HepG2 (cell line): ENCODE results near the gene ESYT1. TPM values are rescaled to one million over a fixed set of nuclear protein-coding genes. Genes with fewer than 3 reads are reported as not detected.

Source experiments
- ATAC-seq: fragments of 200-7000 bp; cut with Tn5 transposase; 3 replicates; pipeline ENCODE4 v1.9.1; 2020; ENCODE audit warnings: mild to moderate bottlenecking, moderate library complexity
- BruUV-seq: library from RNA; stranded (reverse); fragments of 400-500 nt; replicated peaks from 2 replicates; lab custom pipeline; 2021; lab: Mats Ljungman, UMichigan
- CTCF ChIA-PET: fragments of 300-600 bp; formaldehyde crosslinking; extraction: SDS; loops from one replicate; lab custom pipeline; 2021; ENCODE audit warnings: low total read pairs, inconsistent platforms, low intra/inter-chr PET ratio; lab: Yijun Ruan, JAX
- POLR2A ChIA-PET: fragments of 350-600 bp; sonication (Branson Sonifier 250); formaldehyde crosslinking; loops from one replicate; lab custom pipeline; 2020; ENCODE audit warnings: antibody characterized with exemption, inconsistent platforms; lab: Yijun Ruan, JAX
- DNase-seq: peaks from one replicate; pipeline ENCODE4 v3.0.0-alpha.2; 2015; ENCODE audit warnings: low spot score
- FAIRE-seq: peaks from 3 replicates; lab custom pipeline; 2011; peaks lifted over from hg19 to GRCh38; lab: Jason Lieb, UNC
- H2AFZ ChIP-seq: one replicate; pipeline ENCODE4 v1.6.1; 2011; ENCODE audit warnings: low read length, inconsistent platforms
- H3K27ac ChIP-seq: fragments of 300-600 bp; 3 replicates; pipeline ENCODE4 v1.8.0; 2011; ENCODE audit warnings: mixed run types, mild to moderate bottlenecking, mixed read lengths, low read length, inconsistent platforms; ENCODE audit not compliant: insufficient read depth; ENCODE audit errors: extremely low read length
- H3K27me3 ChIP-seq, 2 experiments: fragments of 200-600 bp in 1 of 2; 2 replicates in 1 of 2; 3 replicates in 1 of 2; pipeline versions ENCODE4 v1.6.0 to v1.8.0; 2011; ENCODE audit warnings: low read length in 2 of 2, mild to moderate bottlenecking in 2 of 2, moderate library complexity in 2 of 2, inconsistent platforms in 1 of 2; ENCODE audit not compliant: insufficient read depth in 2 of 2, control insufficient read depth in 1 of 2
- H3K36me3 ChIP-seq, 2 experiments: fragments of 200-600 bp in 1 of 2; replicated peaks in 1 of 2; 2 replicates in 1 of 2; 3 replicates in 1 of 2; pipeline versions ENCODE4 v1.5.1 to v1.8.0; 2011; ENCODE audit warnings: low read length in 2 of 2, inconsistent platforms in 1 of 2; ENCODE audit not compliant: insufficient read depth in 2 of 2, control insufficient read depth in 1 of 2
- H3K4me1 ChIP-seq: 2 replicates; pipeline ENCODE4 v1.5.1; 2012; ENCODE audit warnings: low read length, inconsistent platforms; ENCODE audit not compliant: insufficient read depth
- H3K4me2 ChIP-seq: 2 replicates; pipeline ENCODE4 v1.6.0; 2011; ENCODE audit warnings: low read depth, low read length, inconsistent platforms
- H3K4me3 ChIP-seq, 3 experiments: fragments of 200-600 bp in 1 of 3; sonication (generic), shearing (Covaris generic) in 1 of 3; replicated peaks in 1 of 3; 2 replicates each; pipeline ENCODE4 v1.5.1; 2011 to 2016; ENCODE audit warnings: low read length in 3 of 3, inconsistent platforms in 2 of 3, low read depth in 2 of 3, mild to moderate bottlenecking in 2 of 3, control low read depth in 1 of 3, mixed read lengths in 1 of 3; ENCODE audit not compliant: insufficient read depth in 1 of 3
- H3K79me2 ChIP-seq: one replicate; pipeline ENCODE4 v1.6.1; 2011; ENCODE audit warnings: low read length, inconsistent platforms; ENCODE audit not compliant: insufficient read depth
- H3K9ac ChIP-seq: 2 replicates; pipeline ENCODE4 v1.6.0; 2011; ENCODE audit warnings: mild to moderate bottlenecking, low read depth, low read length, inconsistent platforms; ENCODE audit not compliant: insufficient read depth
- H3K9me3 ChIP-seq: 2 replicates; pipeline ENCODE4 v1.5.1; 2012; ENCODE audit warnings: mild to moderate bottlenecking, low read length
- H4K20me1 ChIP-seq: 2 replicates; pipeline ENCODE4 v1.6.0; 2011; ENCODE audit warnings: inconsistent platforms, mild to moderate bottlenecking, low read length, moderate library complexity; ENCODE audit not compliant: insufficient read depth
- AKAP8 ChIP-seq: sonication (generic); formaldehyde crosslinking; IDR thresholded peaks from 2 replicates; pipeline ENCODE4 v1.5.1; 2020; ENCODE audit warnings: mild to moderate bottlenecking, missing genetic modification reagents
- DBP ChIP-seq: sonication (generic); formaldehyde crosslinking; IDR thresholded peaks from 2 replicates; pipeline ENCODE4 v1.4.0; 2020; ENCODE audit warnings: missing genetic modification reagents; ENCODE audit errors: not compliant biosample characterization
- DZIP1 ChIP-seq: sonication (generic); formaldehyde crosslinking; IDR thresholded peaks from 2 replicates; pipeline ENCODE4 v1.5.0; 2020; ENCODE audit warnings: mild to moderate bottlenecking, missing genetic modification reagents
- HNF4A ChIP-seq: sonication (generic); formaldehyde crosslinking; IDR thresholded peaks from 2 replicates; pipeline ENCODE4 v1.4.0; 2020; ENCODE audit warnings: missing genetic modification reagents
- RBFOX2 ChIP-seq: fragments of 200-400 bp; formaldehyde crosslinking; IDR thresholded peaks from 2 replicates; pipeline ENCODE4 v1.6.1; 2017; ENCODE audit warnings: low read depth, mild to moderate bottlenecking, low read length
- RBM22 ChIP-seq: fragments of 200-400 bp; formaldehyde crosslinking; optimal IDR thresholded peaks from 2 replicates; pipeline ENCODE3; 2017; ENCODE audit warnings: mild to moderate bottlenecking, low read length, moderate library complexity
- SRY ChIP-seq: sonication (generic); formaldehyde crosslinking; IDR thresholded peaks from 2 replicates; pipeline ENCODE4 v1.8.0; 2022; ENCODE audit warnings: mild to moderate bottlenecking, missing genetic modification reagents
- SSRP1 ChIP-seq: IDR thresholded peaks from 2 replicates; pipeline ENCODE4 v1.6.1; 2016; ENCODE audit warnings: control low read depth
- ZNF274 ChIP-seq: sonication (generic); formaldehyde crosslinking; IDR thresholded peaks from 2 replicates; pipeline ENCODE4 v1.5.1; 2020; ENCODE audit warnings: mild to moderate bottlenecking, missing genetic modification reagents
- ZNF772 ChIP-seq: sonication (generic); formaldehyde crosslinking; IDR thresholded peaks from 2 replicates; pipeline ENCODE4 v1.5.0; 2020; ENCODE audit warnings: mild to moderate bottlenecking, missing genetic modification reagents
- WGBS: methylation state at CpG from one replicate; pipeline ENCODE4 v1.1.6; 2017; ENCODE audit warnings: low lambda C conversion rate; 5-methylcytosine and 5-hydroxymethylcytosine counted together
- in situ Hi-C: cut with HindIII; loops from 2 replicates; pipeline ENCODE4 v1.10.0; 2017; ENCODE audit warnings: low pct_unique_long_range_greater_than_20kb; ENCODE audit not compliant: extremely low pct_ligation_motif_present
- intact Hi-C: fragments of 100-400 bp; cut with micrococcal nuclease; formaldehyde crosslinking; loops from one replicate; pipeline ENCODE4 v1.10.0; 2022; ENCODE audit not compliant: unreplicated experiment
- polyA plus RNA-seq, 8 experiments: library from polyadenylated mRNA; depleted of rRNA in 3 of 8; stranded (reverse) in 7 of 8; unstranded in 1 of 8; fragments of >200 nt; fragmentation: Illumina TruSeq in 4 of 8; extraction: Trizol in 4 of 8; gene quantifications; 2 replicates each; pipeline versions ENCODE4 v1.2.1 to v1.2.3, GENCODE V29; 2011 to 2016; ENCODE audit warnings: low read depth in 4 of 8, missing spikeins in 1 of 8, mixed read lengths in 1 of 8; ENCODE audit not compliant: insufficient read depth in 1 of 8
- total RNA-seq, 5 experiments: library from RNA; depleted of rRNA; stranded (reverse); fragments of >200 nt; fragmentation: Illumina TruSeq; extraction: Trizol; gene quantifications; 2 replicates each; pipeline ENCODE4 v1.2.3, GENCODE V29; 2016; ENCODE audit warnings: low read depth in 1 of 5

Gene ESYT1
- total and polyA plus RNA-seq, 2 of the 13 experiments (the other 11 are each of a cell fraction or from before 2014, with no cell fraction given): 66.9 to 71.0 TPM

GRCh38 chr12:56098592-56098991 is 29.5 kb upstream of the ESYT1 start:
- ATAC-seq: no peak
- WGBS: 100% methylated on average over 3 of the region's 3 CpGs
- BruUV-seq: no TSS peak
- H3K4me2 ChIP-seq: no peak overlapping the region
- in situ Hi-C loops: no loop called here
- H3K4me1 ChIP-seq: peaks cover 8% of the 10 kb centered on the region
- no peak for DNase-seq
- no peaks in the 10 kb centered on the region for H3K79me2 ChIP-seq
- no peaks in the 10 kb centered on the region for H3K27me3 ChIP-seq
- intact Hi-C loops: no loop called here
- TF ChIP-seq RBFOX2 (peak; percentile 38; the same call in 1 of the 2 replicates), SSRP1 (CRISPR knock-in tag) (0 out of 2 replicates have a peak, but pooled peaks have one; percentile 52), RBM22 (peak; percentile 34), DZIP1 (CRISPR knock-in tag) (no peak)
- TF ChIP-seq, all 625 proteins: peak for 3
- H3K36me3 ChIP-seq: peaks cover 46 to 83% of the 10 kb centered on the region in 2 experiments
- ChIA-PET POLR2A (interaction anchor here (0.6 to 5.1 kb wide), 4 partner anchors 11 to 1748 kb away, joined by 3 to 37 read pairs (median 4); partner anchors contain the start of genes CTDSP2 and ERBB3), CTCF (no interaction called here)
- FAIRE-seq: no peak
- no peak overlapping the region for H2AFZ ChIP-seq
- no peak overlapping the region for H3K9ac ChIP-seq
- H3K27ac ChIP-seq: no peak overlapping the region
- H3K9me3 ChIP-seq: no peaks in the 10 kb centered on the region
- H3K4me3 ChIP-seq: no peak overlapping the region
- H4K20me1 ChIP-seq: no peaks in the 10 kb centered on the region; the same call in 1 of the 2 replicates

- Histone ChIP-seq H4K20me1 (no peaks in the 10 kb centered on the region; the same call in 1 of the 2 replicates), H3K27me3 (no peaks in the 10 kb centered on the region), H3K4me1 (peaks cover 11% of the 10 kb centered on the region), H3K27ac (no peak overlapping the region), H3K9me3 (no peaks in the 10 kb centered on the region), H3K36me3 (peaks cover 39 to 71% of the 10 kb centered on the region in 2 experiments), H3K4me2 (no peak overlapping the region), H3K79me2 (peaks cover 3% of the 10 kb centered on the region), H2AFZ (no peak overlapping the region), H3K4me3 (no peak overlapping the region), H3K9ac (no peak overlapping the region)
- FAIRE-seq: no peak
- intact Hi-C loops (no loop called here), in situ Hi-C loops (loop anchor here (5.0 kb wide), 1 partner anchor 52 kb away; no protein-coding TSS in a partner anchor)
- no peak for ATAC-seq
- CTCF ChIA-PET: no interaction called here
- DNase-seq: no peak
- BruUV-seq: no TSS peak
- TF ChIP-seq SRY (CRISPR knock-in tag) (no peak), AKAP8 (CRISPR knock-in tag) (no peak), DBP (no peak), HNF4A (no peak), ZNF274 (CRISPR knock-in tag) (no peak), ZNF772 (CRISPR knock-in tag) (no peak)
- TF ChIP-seq, all 625 proteins: peak for 0
- WGBS: 90% methylated on average over 4 of the region's 4 CpGs
- POLR2A ChIA-PET: interaction anchor here (6.5 kb wide), 1 partner anchor 18 kb away, joined by 279 read pairs; the partner anchor contains the start of gene ERBB3
Measured at GRCh38 chr12:56099787-56100186, 28.3 kb upstream of the ESYT1 start.
